Mononuclear cell (primary cell): ENCODE measurements around the gene ENTPD6. TPM values are rescaled to one million over a fixed set of nuclear protein-coding genes. Genes with fewer than 3 reads are reported as not detected.
"Not testable (repeated sequence)": the region's sequence is repeated elsewhere in the genome, so short reads cannot be mapped to it uniquely, and the experiment has no call there.

Source experiments
- H3K27me3 ChIP-seq: 2 replicates; pipeline ENCODE4 v1.6.0; 2011; ENCODE audit warnings: low read length, control low read depth; ENCODE audit not compliant: insufficient read depth
- H3K4me1 ChIP-seq: 2 replicates; pipeline ENCODE4 v1.5.1; 2011; ENCODE audit warnings: mild to moderate bottlenecking, low read length, control low read depth; ENCODE audit not compliant: insufficient read depth
- H3K4me3 ChIP-seq: 2 replicates; pipeline ENCODE4 v1.5.1; 2011; ENCODE audit warnings: mild to moderate bottlenecking, low read length, moderate library complexity
- H3K9me3 ChIP-seq: 2 replicates; pipeline ENCODE4 v1.5.1; 2011; ENCODE audit warnings: low read depth, mild to moderate bottlenecking, control low read depth, low read length
- total RNA-seq: library from RNA; depleted of rRNA; stranded (reverse); fragments of >200 nt; gene quantifications from one replicate; pipeline ENCODE4 v1.2.3, GENCODE V29; 2012

The ENTPD6 gene
- 30.6 TPM for total RNA-seq

GRCh38 chr20:25195014-25195961, at the start of gene ENTPD6:
ENTPD6 (plus strand) TSS chr20:25195712; CDS start chr20:25206537, 10,825 bp downstream.
- Histone ChIP-seq H3K27me3 (no peaks in the 10 kb centered on the region), H3K4me1 (peaks cover 25% of the 10 kb centered on the region), H3K9me3 (no peaks in the 10 kb centered on the region), H3K4me3 (peak within 1 kb of the TSS; percentile 70)

GRCh38 chr20:25146976-25147375, 48.5 kb upstream of the ENTPD6 start:
- H3K27me3 ChIP-seq: peaks cover 13% of the 10 kb centered on the region
- H3K9me3 ChIP-seq: no peaks in the 10 kb centered on the region
- H3K4me3 ChIP-seq: no peak overlapping the region
- H3K4me1 ChIP-seq: peaks cover 8% of the 10 kb centered on the region

- Histone ChIP-seq H3K27me3 (peaks cover 13% of the 10 kb centered on the region), H3K9me3 (no peaks in the 10 kb centered on the region), H3K4me1 (peaks cover 8% of the 10 kb centered on the region), H3K4me3 (no peak overlapping the region)
Measured at GRCh38 chr20:25147716-25148115, 47.8 kb upstream of the ENTPD6 start.

GRCh38 chr20:25148181-25148981, 47.1 kb upstream of the ENTPD6 start:
- Histone ChIP-seq H3K4me3 (peak overlapping the region; percentile 12), H3K9me3 (no peaks in the 10 kb centered on the region), H3K27me3 (peaks cover 13% of the 10 kb centered on the region), H3K4me1 (peaks cover 8% of the 10 kb centered on the region)

GRCh38 chr20:25148982-25149846, 46.3 kb upstream of the ENTPD6 start:
- peaks cover 8% of the 10 kb centered on the region for H3K4me1 ChIP-seq
- peaks cover 13% of the 10 kb centered on the region for H3K27me3 ChIP-seq
- no peak overlapping the region for H3K4me3 ChIP-seq
- H3K9me3 ChIP-seq: no peaks in the 10 kb centered on the region

- H3K4me1 ChIP-seq: peaks cover 8% of the 10 kb centered on the region
- H3K4me3 ChIP-seq: no peak overlapping the region
- H3K9me3 ChIP-seq: no peaks in the 10 kb centered on the region
- H3K27me3 ChIP-seq: peaks cover 13% of the 10 kb centered on the region
Measured at GRCh38 chr20:25150016-25150415, 45.5 kb upstream of the ENTPD6 start.

- H3K4me1 ChIP-seq: no peaks in the 10 kb centered on the region
- H3K27me3 ChIP-seq: peaks cover 5% of the 10 kb centered on the region
- H3K4me3 ChIP-seq: no peak overlapping the region
- H3K9me3 ChIP-seq: no peaks in the 10 kb centered on the region
Measured at GRCh38 chr20:25158043-25158442, 37.5 kb upstream of the ENTPD6 start.

GRCh38 chr20:25160467-25160866, 35.0 kb upstream of the ENTPD6 start:
- H3K4me1 ChIP-seq: no peaks in the 10 kb centered on the region
- H3K9me3 ChIP-seq: no peaks in the 10 kb centered on the region
- peaks cover 5% of the 10 kb centered on the region for H3K27me3 ChIP-seq
- no peak overlapping the region for H3K4me3 ChIP-seq

- no peaks in the 10 kb centered on the region for H3K9me3 ChIP-seq
Measured at GRCh38 chr20:25160897-25161296, 34.6 kb upstream of the ENTPD6 start.

GRCh38 chr20:25165128-25165527, 30.4 kb upstream of the ENTPD6 start:
- H3K27me3 ChIP-seq: peaks cover 2% of the 10 kb centered on the region
- no peak overlapping the region for H3K4me3 ChIP-seq
- H3K9me3 ChIP-seq: no peaks in the 10 kb centered on the region

More at GRCh38 chr20:25160897-25161296, 34.6 kb upstream of the ENTPD6 start:
- peaks cover 5% of the 10 kb centered on the region for H3K27me3 ChIP-seq
- H3K4me3 ChIP-seq: no peak overlapping the region
- no peaks in the 10 kb centered on the region for H3K4me1 ChIP-seq

GRCh38 chr20:25166105-25166782, 29.3 kb upstream of the ENTPD6 start:
- not testable (repeated sequence) for H3K4me3 ChIP-seq, H3K4me1 ChIP-seq, H3K27me3 ChIP-seq, H3K9me3 ChIP-seq

More at GRCh38 chr20:25165128-25165527, 30.4 kb upstream of the ENTPD6 start:
- H3K4me1 ChIP-seq: no peaks in the 10 kb centered on the region

- no peak overlapping the region for H3K4me3 ChIP-seq
- no peaks in the 10 kb centered on the region for H3K4me1 ChIP-seq
- H3K27me3 ChIP-seq: no peaks in the 10 kb centered on the region
- H3K9me3 ChIP-seq: no peaks in the 10 kb centered on the region
Measured at GRCh38 chr20:25173321-25173720, 22.2 kb upstream of the ENTPD6 start.

- H3K4me1 ChIP-seq: no peaks in the 10 kb centered on the region
- no peaks in the 10 kb centered on the region for H3K9me3 ChIP-seq
- H3K27me3 ChIP-seq: no peaks in the 10 kb centered on the region
- H3K4me3 ChIP-seq: no peak overlapping the region
Measured at GRCh38 chr20:25173886-25174308, 21.6 kb upstream of the ENTPD6 start.

GRCh38 chr20:25176184-25176583, 19.3 kb upstream of the ENTPD6 start:
- H3K27me3 ChIP-seq: no peaks in the 10 kb centered on the region
- H3K9me3 ChIP-seq: no peaks in the 10 kb centered on the region

More at GRCh38 chr20:25176184-25176583, 19.3 kb upstream of the ENTPD6 start:
- H3K4me1 ChIP-seq: no peaks in the 10 kb centered on the region
- no peak overlapping the region for H3K4me3 ChIP-seq
